IPS-20b (cell line): Measurements from ENCODE around the gene VNN1.

Source experiments
- H3K27ac ChIP-seq: one replicate; pipeline ENCODE4 v1.5.1; 2013; ENCODE audit warnings: low read length
- H3K27me3 ChIP-seq: 2 replicates; pipeline ENCODE4 v1.6.1; 2013; ENCODE audit warnings: mild to moderate bottlenecking, low read length, inconsistent platforms; ENCODE audit not compliant: insufficient read depth
- H3K36me3 ChIP-seq: 2 replicates; pipeline ENCODE4 v1.6.1; 2013; ENCODE audit warnings: low read depth, mild to moderate bottlenecking, inconsistent platforms, low read length, moderate library complexity; ENCODE audit not compliant: insufficient read depth
- H3K4me1 ChIP-seq: 2 replicates; pipeline ENCODE4 v1.6.1; 2013; ENCODE audit warnings: mild to moderate bottlenecking, control low read depth, inconsistent platforms, low read length, moderate library complexity; ENCODE audit not compliant: insufficient read depth
- H3K4me3 ChIP-seq: 2 replicates; pipeline ENCODE4 v1.5.1; 2013; ENCODE audit warnings: mild to moderate bottlenecking, low read length, inconsistent platforms
- H3K9ac ChIP-seq: 2 replicates; pipeline ENCODE4 v1.6.1; 2013; ENCODE audit warnings: low read depth, mild to moderate bottlenecking, inconsistent platforms, low read length, moderate library complexity
- H3K9me3 ChIP-seq: 2 replicates; pipeline ENCODE4 v1.6.1; 2013; ENCODE audit warnings: mild to moderate bottlenecking, low read depth, low read length, inconsistent platforms; ENCODE audit not compliant: insufficient read depth

VNN1 gene

DNA sequence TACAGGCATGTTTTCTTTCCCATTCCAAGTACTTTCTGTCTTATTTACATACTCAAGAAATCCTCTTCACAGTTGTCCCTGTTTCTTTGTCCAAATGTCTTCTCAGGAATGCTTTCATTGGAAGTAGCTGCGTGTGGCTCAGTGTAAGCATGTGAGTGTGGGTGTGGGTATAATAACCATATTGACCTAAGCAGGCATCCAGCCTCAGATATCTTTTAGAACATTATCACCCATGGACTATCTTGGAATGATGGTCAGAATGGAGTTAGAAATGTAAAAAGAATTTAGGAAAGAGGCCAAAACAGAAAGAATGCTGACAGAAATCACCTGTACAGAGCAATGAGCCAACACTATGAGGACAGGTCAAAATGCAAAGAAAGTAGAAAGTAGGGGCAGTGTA is 27.4 kb upstream of the VNN1 start:
- H3K9me3 ChIP-seq: no peaks in the 10 kb centered on the region
- no peaks in the 10 kb centered on the region for H3K4me1 ChIP-seq
- no peaks in the 10 kb centered on the region for H3K27me3 ChIP-seq
- no peak overlapping the region for H3K4me3 ChIP-seq
- no peak overlapping the region for H3K9ac ChIP-seq
- no peak overlapping the region for H3K27ac ChIP-seq
- H3K36me3 ChIP-seq: no peaks in the 10 kb centered on the region

DNA sequence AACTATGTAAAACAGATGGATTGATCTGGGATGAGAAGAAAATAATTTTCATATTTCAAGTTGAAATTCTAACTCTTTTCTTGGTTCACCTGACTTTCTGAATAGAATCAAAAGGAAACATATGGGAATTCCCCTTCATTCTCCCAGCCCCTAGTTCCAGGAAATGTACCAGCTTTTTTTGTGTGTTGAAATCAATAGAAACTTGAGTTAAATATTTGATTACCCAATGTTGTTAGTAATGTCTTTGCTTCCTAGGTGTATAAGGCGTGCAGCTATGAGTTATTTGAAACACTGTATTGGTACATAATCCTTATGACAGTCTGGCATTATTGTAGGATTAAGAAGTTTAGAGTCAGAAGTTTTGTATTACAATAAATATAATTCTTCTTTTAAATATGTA is 22.4 kb upstream of the VNN1 start:
- Histone ChIP-seq H3K27me3 (no peaks in the 10 kb centered on the region), H3K9me3 (no peaks in the 10 kb centered on the region), H3K4me1 (no peaks in the 10 kb centered on the region), H3K36me3 (no peaks in the 10 kb centered on the region), H3K9ac (no peak overlapping the region), H3K4me3 (no peak overlapping the region), H3K27ac (no peak overlapping the region)

DNA sequence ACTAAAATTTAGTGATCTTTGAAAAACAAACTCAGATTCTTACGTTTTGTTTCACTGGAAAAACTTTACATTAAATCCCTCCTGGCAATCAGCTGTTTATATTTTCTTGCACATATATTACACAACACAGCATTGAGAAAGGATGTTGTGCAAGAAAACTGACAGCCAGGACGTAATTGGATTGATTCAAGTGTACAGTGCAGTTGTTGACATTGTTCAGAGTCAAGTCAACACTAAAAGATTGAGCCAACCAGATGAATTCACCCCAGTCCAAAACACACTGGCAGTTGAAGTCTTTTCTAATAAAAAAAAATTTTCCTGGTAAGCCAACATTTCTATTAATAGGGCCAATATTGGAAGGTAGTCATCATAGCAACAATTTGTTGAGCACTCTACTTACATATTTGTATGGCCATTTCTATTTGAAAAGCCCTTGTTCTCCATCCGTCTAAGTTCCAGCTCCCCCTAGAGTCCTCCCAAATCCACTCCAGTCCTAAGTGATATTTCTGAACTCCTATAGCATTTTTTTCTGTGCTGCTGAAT is 20.9 kb upstream of the VNN1 start:
- Histone ChIP-seq H3K27ac (no peak overlapping the region), H3K27me3 (no peaks in the 10 kb centered on the region), H3K9me3 (no peaks in the 10 kb centered on the region), H3K4me3 (no peak overlapping the region), H3K9ac (no peak overlapping the region), H3K4me1 (no peaks in the 10 kb centered on the region), H3K36me3 (no peaks in the 10 kb centered on the region)

DNA sequence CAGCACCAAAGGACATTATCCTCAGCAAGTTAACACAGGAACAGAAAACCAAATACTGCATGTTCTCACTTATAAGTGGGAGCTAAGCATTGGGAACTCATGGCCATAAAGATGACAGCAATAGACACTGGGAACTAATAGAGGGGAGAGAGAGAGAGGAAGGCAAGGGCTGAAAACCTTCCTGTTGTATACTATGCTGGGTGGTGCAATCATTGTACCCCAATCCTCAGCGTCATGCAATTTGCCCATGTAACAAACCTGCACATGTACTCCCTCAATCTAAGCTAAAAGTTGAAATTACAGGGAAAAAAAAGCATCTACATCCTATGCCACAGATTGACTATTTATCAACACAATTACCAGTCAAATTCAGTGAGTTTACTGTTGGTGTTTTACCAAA is 20.0 kb upstream of the VNN1 start:
- H3K4me3 ChIP-seq: no peak overlapping the region
- H3K36me3 ChIP-seq: no peaks in the 10 kb centered on the region
- H3K27ac ChIP-seq: no peak overlapping the region
- no peaks in the 10 kb centered on the region for H3K4me1 ChIP-seq
- H3K9me3 ChIP-seq: no peaks in the 10 kb centered on the region
- no peaks in the 10 kb centered on the region for H3K27me3 ChIP-seq
- H3K9ac ChIP-seq: no peak overlapping the region

DNA sequence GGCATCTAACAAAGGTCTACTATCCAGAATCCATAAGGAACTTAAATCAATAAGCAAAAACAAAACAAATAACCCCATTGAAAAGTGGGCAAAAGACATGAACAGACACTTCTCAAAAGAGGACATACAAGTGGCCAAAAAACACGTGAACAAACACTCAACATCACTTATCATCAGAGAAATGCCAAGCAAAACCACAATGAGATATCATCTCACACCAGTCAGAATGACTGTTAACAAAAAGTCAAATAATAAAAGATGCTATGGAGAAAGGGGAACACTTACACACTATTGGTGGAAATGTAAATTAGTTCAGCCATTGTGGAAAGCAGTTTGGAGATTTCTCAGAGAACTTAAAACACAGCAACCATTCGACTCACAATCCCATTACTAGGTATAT is 19.4 kb upstream of the VNN1 start:
- Histone ChIP-seq H3K9me3 (no peaks in the 10 kb centered on the region), H3K4me3 (no peak overlapping the region), H3K27ac (no peak overlapping the region), H3K36me3 (no peaks in the 10 kb centered on the region), H3K27me3 (no peaks in the 10 kb centered on the region), H3K4me1 (no peaks in the 10 kb centered on the region), H3K9ac (no peak overlapping the region)

DNA sequence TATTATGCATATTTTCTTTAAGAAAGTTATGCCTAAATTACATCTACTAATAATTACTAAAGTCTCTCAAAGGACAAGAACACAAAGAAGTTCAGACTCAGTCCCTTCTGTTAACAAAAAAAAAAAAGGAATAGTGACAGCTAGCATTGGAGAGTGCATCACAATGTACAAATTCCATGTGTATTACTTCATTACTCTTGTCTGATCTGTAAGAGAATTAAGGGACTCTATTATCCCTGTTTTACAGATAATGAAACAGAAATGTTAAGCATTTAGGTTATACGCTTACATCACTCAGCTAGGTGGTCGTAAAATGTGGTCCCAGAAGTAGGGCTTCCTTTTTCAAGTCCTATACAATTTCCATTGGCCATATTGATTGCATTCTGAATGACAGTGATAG is 17.2 kb upstream of the VNN1 start:
- Histone ChIP-seq H3K27ac (no peak overlapping the region), H3K4me3 (no peak overlapping the region), H3K36me3 (no peaks in the 10 kb centered on the region), H3K9me3 (no peaks in the 10 kb centered on the region), H3K27me3 (no peaks in the 10 kb centered on the region), H3K4me1 (no peaks in the 10 kb centered on the region), H3K9ac (no peak overlapping the region)

DNA sequence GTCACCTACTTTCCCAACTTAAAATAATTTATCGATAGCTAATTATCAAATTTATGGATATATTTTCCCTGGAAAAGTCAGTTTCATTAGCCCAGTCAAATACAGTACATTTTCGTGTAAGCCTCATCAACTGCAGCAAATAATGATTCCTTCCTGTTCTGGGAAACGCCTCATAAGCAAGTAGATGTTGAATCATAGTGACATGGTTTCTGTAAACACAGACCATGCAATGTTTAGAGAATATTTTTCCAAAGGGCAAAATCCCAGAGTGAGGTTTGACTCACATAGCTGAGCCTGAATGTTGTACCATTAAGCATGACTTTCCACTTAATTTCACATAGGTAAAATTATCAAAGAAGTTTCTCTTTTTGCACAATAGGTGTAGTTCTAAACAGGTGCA is 16.7 kb upstream of the VNN1 start:
- Histone ChIP-seq H3K4me3 (no peak overlapping the region), H3K27ac (no peak overlapping the region), H3K9ac (no peak overlapping the region), H3K36me3 (no peaks in the 10 kb centered on the region), H3K4me1 (no peaks in the 10 kb centered on the region), H3K9me3 (no peaks in the 10 kb centered on the region), H3K27me3 (no peaks in the 10 kb centered on the region)

DNA sequence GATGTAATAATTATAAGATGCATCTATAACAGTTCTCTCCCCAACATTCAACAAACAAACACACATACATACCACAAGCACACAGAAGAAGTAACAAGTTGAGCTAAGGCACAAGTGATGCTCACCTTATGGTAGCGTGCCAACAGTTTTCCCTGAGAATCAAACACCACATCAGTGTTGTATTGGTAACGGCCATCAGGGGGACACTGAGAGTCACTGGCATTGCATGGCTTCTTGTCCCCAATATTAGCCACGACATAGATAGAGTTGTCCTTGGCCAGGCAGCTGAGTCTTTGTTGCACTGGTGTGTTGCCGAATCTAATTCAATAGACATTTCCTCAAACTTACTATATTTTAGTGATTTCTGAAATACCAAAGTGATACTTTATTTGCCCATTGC is 14.8 kb upstream of the VNN1 start:
- Histone ChIP-seq H3K9ac (no peak overlapping the region), H3K9me3 (no peaks in the 10 kb centered on the region), H3K36me3 (no peaks in the 10 kb centered on the region), H3K27ac (no peak overlapping the region), H3K4me3 (no peak overlapping the region), H3K27me3 (no peaks in the 10 kb centered on the region), H3K4me1 (no peaks in the 10 kb centered on the region)

DNA sequence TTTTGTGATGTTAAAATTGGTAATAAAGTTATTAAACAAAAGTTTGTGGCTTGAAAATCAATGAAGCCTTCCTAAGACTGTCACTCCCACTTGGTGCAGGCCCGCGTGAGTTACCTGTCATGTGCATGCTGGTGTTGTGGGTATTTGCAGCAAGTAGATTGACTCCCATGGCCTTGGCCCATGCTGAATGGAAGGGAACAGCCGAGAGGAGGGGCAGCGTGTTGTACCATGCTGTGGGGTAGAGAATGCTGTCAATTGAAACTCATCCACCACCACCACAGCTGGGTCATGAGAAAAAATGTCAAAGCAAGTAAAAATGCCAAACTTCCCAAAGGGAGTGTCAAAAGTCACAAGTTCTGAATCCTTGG is 12.7 kb upstream of the VNN1 start:
- Histone ChIP-seq H3K27me3 (no peaks in the 10 kb centered on the region), H3K9me3 (no peaks in the 10 kb centered on the region), H3K36me3 (no peaks in the 10 kb centered on the region), H3K4me3 (no peak overlapping the region), H3K27ac (no peak overlapping the region), H3K4me1 (no peaks in the 10 kb centered on the region), H3K9ac (no peak overlapping the region)

DNA sequence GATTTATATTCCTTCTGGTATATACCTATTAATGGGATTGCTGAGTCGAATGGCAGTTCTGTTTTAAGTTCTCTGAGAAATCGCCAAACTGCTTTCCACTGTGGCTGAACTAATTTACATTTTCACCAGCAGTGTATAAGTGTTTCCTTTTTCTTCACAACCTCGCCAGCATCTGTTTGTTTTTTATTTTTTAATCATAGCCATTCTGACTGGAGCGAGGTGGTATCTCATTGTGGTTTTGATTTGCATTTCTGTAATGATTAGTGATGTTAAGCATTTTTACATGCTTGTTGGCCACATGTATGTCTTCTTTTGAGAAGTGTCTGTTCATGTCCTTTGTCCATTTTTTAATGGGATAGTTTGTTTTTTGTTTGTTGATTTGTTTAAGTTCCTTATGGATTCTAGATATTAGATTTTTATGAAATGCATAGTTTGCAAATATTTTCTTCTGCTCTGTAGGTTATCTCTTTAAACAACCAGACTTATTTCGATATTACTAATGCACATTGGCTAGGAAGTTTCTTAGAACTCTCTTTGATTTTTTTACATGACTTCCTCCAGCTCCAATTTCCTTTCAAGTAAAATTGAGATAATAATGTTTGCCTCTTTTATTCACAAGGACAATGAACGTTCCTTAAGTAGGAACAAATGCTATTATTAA is 12.2 kb upstream of the VNN1 start:
- Histone ChIP-seq H3K27me3 (no peaks in the 10 kb centered on the region), H3K27ac (no peak overlapping the region), H3K36me3 (no peaks in the 10 kb centered on the region), H3K9ac (no peak overlapping the region), H3K4me3 (no peak overlapping the region), H3K9me3 (no peaks in the 10 kb centered on the region), H3K4me1 (no peaks in the 10 kb centered on the region)

DNA sequence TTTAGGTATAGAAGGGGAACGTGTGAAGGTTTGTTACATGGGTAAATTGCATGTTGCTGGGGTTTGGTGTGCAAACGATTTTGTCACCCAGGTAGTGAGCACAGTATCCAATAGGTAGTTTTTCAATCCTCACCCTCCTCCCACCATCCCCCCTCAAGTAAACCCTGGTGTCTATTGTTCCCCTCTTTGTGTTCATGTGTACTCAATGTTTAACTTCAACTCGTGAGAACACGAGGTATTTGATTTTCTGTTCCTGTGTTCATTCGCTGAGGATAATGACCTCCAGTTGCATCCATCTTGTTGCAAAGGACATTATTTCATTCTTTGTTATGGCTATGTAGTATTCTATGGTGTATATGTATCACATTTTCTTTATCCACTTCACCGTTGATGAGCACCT is 11.6 kb upstream of the VNN1 start:
- Histone ChIP-seq H3K36me3 (no peaks in the 10 kb centered on the region), H3K4me3 (no peak overlapping the region), H3K9ac (no peak overlapping the region), H3K27me3 (no peaks in the 10 kb centered on the region), H3K9me3 (no peaks in the 10 kb centered on the region), H3K4me1 (no peaks in the 10 kb centered on the region), H3K27ac (no peak overlapping the region)

DNA sequence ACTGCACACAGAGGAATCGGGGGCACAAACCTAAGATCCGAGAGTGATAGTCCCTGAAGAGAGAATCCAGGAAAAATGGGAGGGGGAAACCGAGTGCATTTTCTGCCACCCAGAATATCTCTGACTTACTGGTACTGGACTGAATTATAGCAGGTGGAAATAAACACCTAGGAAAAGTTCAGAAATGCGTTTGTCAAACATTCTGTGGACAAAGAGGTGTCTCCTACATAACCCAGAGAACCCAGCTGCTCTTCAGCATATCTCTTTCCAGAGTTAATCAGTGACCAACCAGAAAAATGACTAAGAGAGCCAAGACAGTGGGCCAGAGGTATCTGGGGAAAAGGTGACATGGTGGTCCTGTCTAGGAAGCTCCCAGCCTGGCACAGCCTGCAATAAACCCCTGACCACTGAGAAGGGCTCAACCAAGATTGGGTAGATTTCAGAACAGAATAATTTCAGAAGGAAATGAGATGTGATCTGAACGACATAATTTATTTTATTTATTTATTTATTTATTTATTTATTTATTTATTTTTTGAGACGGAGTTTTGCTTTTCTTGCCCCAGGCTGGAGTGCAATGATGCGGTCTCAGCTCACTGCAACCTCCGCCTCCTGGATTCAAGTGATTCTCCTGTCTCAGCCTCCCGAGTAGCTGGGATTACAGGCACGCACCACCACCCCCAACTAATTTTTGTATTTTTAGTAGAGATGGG is 6.0 kb upstream of the VNN1 start:
- Histone ChIP-seq H3K4me1 (no peaks in the 10 kb centered on the region), H3K27me3 (no peaks in the 10 kb centered on the region), H3K4me3 (no peak overlapping the region), H3K9me3 (no peaks in the 10 kb centered on the region), H3K27ac (no peak overlapping the region), H3K9ac (no peak overlapping the region), H3K36me3 (no peaks in the 10 kb centered on the region)
